ENCODE measurements around the gene AP1S1. TPM values are rescaled to one million over a fixed set of nuclear protein-coding genes. Genes with fewer than 3 reads are reported as not detected.
"Not testable (repeated sequence)": the region's sequence is repeated elsewhere in the genome, so short reads cannot be mapped to it uniquely, and the experiment has no call there.

The AP1S1 gene
- total RNA-seq, 2 donors from 2014 or later: 14.9 to 18.9 TPM

- DNase-seq (no peak), ATAC-seq (no peak)
- intact Hi-C loops (cut with DNase I): loop anchor here in 1 of 2 donors (10.0 kb wide), 1 partner anchor 285 kb away; the partner anchor contains the start of gene ACHE
These were observed 25.4 kb downstream of the AP1S1 start for GRCh38 chr7:101179713-101180112.

GRCh38 chr7:101180130-101180755, 26.0 kb downstream of the AP1S1 start, which contains the start of gene NAT16:
NAT16 (minus strand) TSS chr7:101180293; CDS start chr7:101174807, 5,486 bp downstream.
- DNase-seq (no peak), ATAC-seq (no peak)
- intact Hi-C loops (cut with DNase I): no loop called here

GRCh38 chr7:101185258-101185839, 31.1 kb downstream of the AP1S1 start:
- intact Hi-C loops (cut with DNase I): no loop called here
- DNase-seq (no peak), ATAC-seq (no peak)

- DNase-seq (no peak), ATAC-seq (no peak)
- intact Hi-C loops (cut with DNase I): no loop called here
These were observed 31.9 kb downstream of the AP1S1 start for GRCh38 chr7:101186194-101186593.

GRCh38 chr7:101186844-101187428, 32.7 kb downstream of the AP1S1 start:
- intact Hi-C loops (cut with DNase I): no loop called here
- DNase-seq (no peak), ATAC-seq (no peak)

- ATAC-seq (no peak), DNase-seq (no peak)
- intact Hi-C loops (cut with DNase I): no loop called here
These were observed 34.8 kb downstream of the AP1S1 start for GRCh38 chr7:101189109-101189508.

GRCh38 chr7:101195884-101196283, 41.6 kb downstream of the AP1S1 start:
- ATAC-seq: no peak
- DNase-seq: no peak
- intact Hi-C loops (cut with DNase I): no loop called here

- DNase-seq: no peak
- intact Hi-C loops (cut with DNase I): no loop called here
- no peak for ATAC-seq
These were observed 43.7 kb downstream of the AP1S1 start for GRCh38 chr7:101197991-101198390.

- intact Hi-C loops (cut with DNase I): no loop called here
- DNase-seq: no peak
- ATAC-seq: no peak
These were observed 44.2 kb downstream of the AP1S1 start for GRCh38 chr7:101198476-101198875.

- DNase-seq; intact Hi-C loops (cut with DNase I); ATAC-seq: not testable (repeated sequence)
These were observed 45.2 kb downstream of the AP1S1 start for GRCh38 chr7:101199522-101199921.

GRCh38 chr7:101200504-101200861, 46.2 kb downstream of the AP1S1 start:
- DNase-seq (no peak), ATAC-seq (no peak)
- intact Hi-C loops (cut with DNase I): no loop called here

- ATAC-seq (no peak), DNase-seq (no peak)
- intact Hi-C loops (cut with DNase I): no loop called here
These were observed 46.8 kb downstream of the AP1S1 start, which contains the start of gene MOGAT3 for GRCh38 chr7:101200862-101201599. MOGAT3 (minus strand) TSS chr7:101201036; CDS start chr7:101200854, 182 bp downstream.

- intact Hi-C loops (cut with DNase I): no loop called here
- DNase-seq: no peak
- peak in 1 of 2 donors; percentile 30 for ATAC-seq
These were observed 47.7 kb downstream of the AP1S1 start for GRCh38 chr7:101201695-101202602.

GRCh38 chr7:101202603-101202918, 48.3 kb downstream of the AP1S1 start:
- intact Hi-C loops (cut with DNase I): no loop called here
- no peak for DNase-seq
- no peak for ATAC-seq

- intact Hi-C loops (cut with DNase I): not testable (repeated sequence)
These were observed 49.8 kb downstream of the AP1S1 start for GRCh38 chr7:101203740-101204738.

GRCh38 chr7:101205901-101206664, 51.8 kb downstream of the AP1S1 start:
- no peak for ATAC-seq
- intact Hi-C loops (cut with DNase I): no loop called here
- no peak for DNase-seq

More at GRCh38 chr7:101203740-101204738, 49.8 kb downstream of the AP1S1 start:
- not testable (repeated sequence) for ATAC-seq, DNase-seq

- intact Hi-C loops (cut with DNase I): no loop called here
- ATAC-seq (no peak), DNase-seq (no peak)
These were observed 52.4 kb downstream of the AP1S1 start for GRCh38 chr7:101206665-101207042.

Measured in left cardiac atrium (tissue), 4 donors.